ENCODE data around the gene TRPM5. TPM values are rescaled to one million over a fixed set of nuclear protein-coding genes. Genes with fewer than 3 reads are reported as not detected.

The TRPM5 gene
- total RNA-seq, 4 donors from 2014 or later = 1.4 to 7.5 (median 4.3) TPM

DNA sequence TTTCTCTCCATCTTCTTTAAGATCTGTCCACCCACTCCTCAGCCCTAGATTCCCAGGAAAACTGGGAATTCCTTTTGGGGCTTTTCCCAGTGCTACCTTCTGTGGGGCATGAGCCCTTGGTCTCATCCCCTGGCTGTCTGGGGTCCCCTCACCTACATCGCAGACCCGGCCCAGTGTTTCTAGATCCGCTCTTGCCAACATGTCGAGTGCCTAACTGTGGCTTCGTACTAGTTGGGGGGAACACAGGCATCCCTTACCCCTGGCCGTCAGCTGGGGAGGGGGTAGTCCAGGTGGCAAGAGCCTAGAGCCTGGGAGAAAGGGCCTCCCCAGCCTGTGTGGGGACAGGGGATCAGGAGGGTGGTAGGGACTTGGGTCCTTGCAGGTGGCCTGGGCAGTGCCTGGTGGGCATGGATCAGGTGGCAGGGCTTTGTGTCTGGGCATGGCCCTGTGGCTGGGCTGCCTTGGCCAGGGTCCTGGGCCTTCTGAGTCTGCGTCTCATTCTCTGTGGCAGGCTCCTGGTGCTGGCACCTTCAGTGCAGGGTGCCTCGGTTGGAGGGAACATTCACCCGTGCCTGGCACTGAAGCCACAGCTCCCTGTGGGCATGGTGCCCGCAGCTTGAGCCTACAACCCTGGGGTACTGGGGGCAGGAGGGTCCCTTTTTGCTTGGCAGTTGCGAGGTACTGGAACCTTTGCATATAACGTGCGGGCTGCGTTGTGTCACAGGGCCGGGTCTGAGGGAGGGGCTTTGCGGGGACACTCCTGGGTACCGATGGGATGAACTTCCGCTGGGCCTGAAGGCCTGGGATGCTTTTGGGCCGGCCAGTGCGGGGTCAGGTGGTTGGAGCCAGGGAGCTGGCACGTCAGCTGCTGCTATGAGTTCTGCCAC, 4.6 kb upstream of the TRPM5 start:
- 92% methylated on average over 16 of the region's 21 CpGs; no CpG with 5 or more reads in 1 of the 2 donors for WGBS, 2 donors (ENCODE audit: low coverage in 1 of 2)
- H3K36me3 ChIP-seq = no peaks in the 10 kb centered on the region
- no peak overlapping the region for H3K4me3 ChIP-seq
- intact Hi-C loops (cut with DNase I; ENCODE audit: low total_unique reads) (no loop called here), in situ Hi-C loops (cut with MboI; ENCODE audit: low pct_ligation_motif_present in 1 of 4, low pct_unique_long_range_greater_than_20kb in 1 of 4, low sequenced_read_pairs in 3 of 4) (loop anchor here in 1 of 4 donors (25.0 kb wide), 1 partner anchor 438 kb away; the partner anchor contains the start of gene CDKN1C)
- DNase-seq = no peak
- H3K4me1 ChIP-seq = peaks cover 3 to 33% (median 23%) of the 10 kb centered on the region in 4 donors
- H3K9me3 ChIP-seq = no peaks in the 10 kb centered on the region
- H3K27me3 ChIP-seq = peaks cover 10% of the 10 kb centered on the region
- H3K27ac ChIP-seq = no peak overlapping the region
- no peak for TF ChIP-seq POLR2AphosphoS5 (IDR thresholded peaks at IDR 0.05)
- TF ChIP-seq EP300 (IDR thresholded peaks at IDR 0.05; ENCODE audit: low read depth) = no peak
- no peak for TF ChIP-seq POLR2A (IDR thresholded peaks at IDR 0.05)
- TF ChIP-seq, protein P1, sequence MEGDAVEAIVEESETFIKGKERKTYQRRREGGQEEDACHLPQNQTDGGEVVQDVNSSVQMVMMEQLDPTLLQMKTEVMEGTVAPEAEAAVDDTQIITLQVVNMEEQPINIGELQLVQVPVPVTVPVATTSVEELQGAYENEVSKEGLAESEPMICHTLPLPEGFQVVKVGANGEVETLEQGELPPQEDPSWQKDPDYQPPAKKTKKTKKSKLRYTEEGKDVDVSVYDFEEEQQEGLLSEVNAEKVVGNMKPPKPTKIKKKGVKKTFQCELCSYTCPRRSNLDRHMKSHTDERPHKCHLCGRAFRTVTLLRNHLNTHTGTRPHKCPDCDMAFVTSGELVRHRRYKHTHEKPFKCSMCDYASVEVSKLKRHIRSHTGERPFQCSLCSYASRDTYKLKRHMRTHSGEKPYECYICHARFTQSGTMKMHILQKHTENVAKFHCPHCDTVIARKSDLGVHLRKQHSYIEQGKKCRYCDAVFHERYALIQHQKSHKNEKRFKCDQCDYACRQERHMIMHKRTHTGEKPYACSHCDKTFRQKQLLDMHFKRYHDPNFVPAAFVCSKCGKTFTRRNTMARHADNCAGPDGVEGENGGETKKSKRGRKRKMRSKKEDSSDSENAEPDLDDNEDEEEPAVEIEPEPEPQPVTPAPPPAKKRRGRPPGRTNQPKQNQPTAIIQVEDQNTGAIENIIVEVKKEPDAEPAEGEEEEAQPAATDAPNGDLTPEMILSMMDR (IDR thresholded peaks at IDR 0.05) = no peak

DNA sequence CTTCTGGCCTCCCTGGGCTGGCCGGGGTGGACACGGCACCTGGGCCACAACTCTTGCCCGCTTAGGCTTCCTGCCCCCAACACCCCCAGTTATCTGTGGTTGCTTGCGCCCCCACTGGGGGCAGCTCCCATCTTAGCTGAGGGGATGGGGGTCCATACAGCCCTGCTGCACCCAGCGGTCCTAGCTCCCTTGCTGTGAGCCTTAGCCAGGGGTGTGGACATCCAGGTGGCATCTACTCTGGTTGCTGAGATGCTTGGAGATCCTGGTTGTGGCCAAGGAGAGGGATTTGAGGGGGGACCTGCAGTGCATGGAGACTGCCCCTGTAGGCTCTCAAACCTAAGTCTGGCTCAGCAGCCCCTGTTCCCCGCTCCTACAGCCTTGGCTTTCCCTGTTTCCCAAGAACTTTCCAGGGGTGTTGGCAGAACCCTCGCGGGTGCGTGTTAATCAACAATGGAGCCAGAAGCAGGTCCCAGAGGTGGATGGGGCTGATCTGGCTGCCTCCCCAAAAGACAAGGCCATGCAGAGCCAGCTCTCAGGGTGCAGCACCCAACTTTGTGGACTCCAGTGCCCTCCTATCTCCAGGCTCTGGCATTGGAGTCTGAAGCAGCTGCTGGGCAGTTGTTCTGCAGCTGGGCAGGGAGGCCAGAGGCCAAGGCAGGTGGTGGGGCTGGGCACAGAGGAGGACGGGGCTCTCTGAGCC, 3.8 kb upstream of the TRPM5 start:
- intact Hi-C loops (cut with DNase I; ENCODE audit: low total_unique reads) (no loop called here), in situ Hi-C loops (cut with MboI; ENCODE audit: low pct_ligation_motif_present in 1 of 4, low pct_unique_long_range_greater_than_20kb in 1 of 4, low sequenced_read_pairs in 3 of 4) (loop anchor here in 1 of 4 donors (25.0 kb wide), 1 partner anchor 439 kb away; the partner anchor contains the start of gene CDKN1C)
- H3K27me3 ChIP-seq = peaks cover 16% of the 10 kb centered on the region
- H3K27ac ChIP-seq = no peak overlapping the region
- 83% methylated on average over 9 of the region's 10 CpGs; no CpG with 5 or more reads in 1 of the 2 donors for WGBS, 2 donors (ENCODE audit: low coverage in 1 of 2)
- no peaks in the 10 kb centered on the region for H3K9me3 ChIP-seq
- peaks cover 3 to 40% (median 26%) of the 10 kb centered on the region in 4 donors for H3K4me1 ChIP-seq
- DNase-seq = no peak
- H3K36me3 ChIP-seq = no peaks in the 10 kb centered on the region
- no peak overlapping the region for H3K4me3 ChIP-seq
- TF ChIP-seq POLR2AphosphoS5 (IDR thresholded peaks at IDR 0.05) (no peak), POLR2A (IDR thresholded peaks at IDR 0.05) (no peak), EP300 (IDR thresholded peaks at IDR 0.05; ENCODE audit: low read depth) (no peak)
- TF ChIP-seq, protein P1 (IDR thresholded peaks at IDR 0.05) = no peak

DNA sequence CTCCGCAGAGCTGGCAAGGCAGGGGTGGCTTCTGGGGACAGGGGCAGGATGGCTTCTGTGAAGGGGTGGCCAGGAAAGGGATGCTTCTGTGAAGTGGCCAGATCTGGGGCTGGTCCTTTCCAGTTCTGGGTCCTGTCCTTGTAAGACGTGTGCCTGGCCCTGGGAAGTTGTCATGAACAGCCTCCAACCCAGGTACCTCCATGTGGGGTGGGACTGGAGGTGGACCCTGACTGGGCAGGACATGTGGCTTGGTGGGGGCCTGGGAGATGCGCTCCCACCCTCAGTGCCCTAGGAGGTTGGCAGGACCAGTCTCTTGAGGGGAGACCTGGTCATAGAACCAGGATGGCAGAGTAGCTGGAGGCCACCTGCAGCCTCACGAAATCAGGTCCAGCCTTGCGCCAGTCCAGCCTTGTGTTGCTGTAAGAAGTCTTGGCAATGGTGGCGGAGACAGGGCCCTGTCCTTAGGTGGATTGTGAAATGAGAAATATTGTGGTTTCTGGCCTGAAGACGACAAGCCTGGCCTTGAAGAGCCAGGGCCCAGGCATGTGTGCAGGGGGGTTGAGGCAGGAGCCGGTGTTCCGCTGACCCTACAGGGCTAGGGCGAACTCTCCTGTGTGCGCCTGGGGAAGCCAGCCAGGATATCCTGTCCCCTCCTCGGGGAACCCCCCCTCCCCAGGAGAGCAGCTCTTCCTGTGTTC, 3.1 kb upstream of the TRPM5 start:
- Histone ChIP-seq H3K4me3 (no peak overlapping the region), H3K27me3 (peaks cover 16% of the 10 kb centered on the region), H3K36me3 (no peaks in the 10 kb centered on the region), H3K27ac (peak overlapping the region in 1 of 4 donors; percentile 84), H3K4me1 (peaks cover 3 to 41% (median 32%) of the 10 kb centered on the region in 4 donors), H3K9me3 (no peaks in the 10 kb centered on the region)
- intact Hi-C loops (cut with DNase I; ENCODE audit: low total_unique reads) = no loop called here
- in situ Hi-C loops (cut with MboI; ENCODE audit: low pct_ligation_motif_present in 1 of 4, low pct_unique_long_range_greater_than_20kb in 1 of 4, low sequenced_read_pairs in 3 of 4) = loop anchor here in 1 of 4 donors (25.0 kb wide), 1 partner anchor 440 kb away; the partner anchor contains the start of gene CDKN1C
- WGBS, 2 donors (ENCODE audit: low coverage in 1 of 2) = 69% methylated on average over 12 of the region's 12 CpGs; no CpG with 5 or more reads in 1 of the 2 donors
- TF ChIP-seq POLR2AphosphoS5 (IDR thresholded peaks at IDR 0.05) = no peak
- TF ChIP-seq EP300 (IDR thresholded peaks at IDR 0.05; ENCODE audit: low read depth) = no peak
- DNase-seq = no peak

DNA sequence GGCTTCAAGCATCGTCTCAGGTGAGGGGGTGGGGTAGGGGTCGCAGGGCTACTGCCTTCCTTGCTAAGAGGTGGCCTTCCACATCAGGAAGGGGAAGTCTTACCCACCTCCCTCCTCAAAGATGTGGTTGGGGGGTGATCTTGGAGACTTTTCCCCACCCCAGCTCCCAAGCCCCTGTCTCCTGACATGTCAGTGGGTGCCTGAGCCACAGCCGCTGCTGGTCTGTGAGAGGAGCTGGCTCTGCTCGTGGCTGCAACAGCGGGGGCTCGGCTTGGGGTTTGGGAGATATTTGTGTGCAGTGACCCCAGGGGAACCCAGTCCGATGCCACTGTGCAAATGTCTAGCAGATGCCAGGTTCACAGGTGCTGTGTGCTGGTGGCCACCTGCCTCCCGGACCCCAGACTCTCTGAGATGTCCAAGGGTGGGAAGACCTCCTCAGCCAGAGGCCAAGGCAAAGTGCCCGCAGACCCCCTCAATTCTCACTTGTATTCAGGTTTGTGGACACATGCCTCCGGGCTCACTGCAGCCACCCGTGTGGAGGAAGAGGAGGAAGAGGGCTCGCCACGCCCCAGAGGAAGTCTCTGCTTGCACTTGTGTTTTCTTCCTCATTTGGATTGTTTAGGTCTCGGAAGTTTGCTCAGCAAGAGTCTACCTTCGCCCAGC, 2.4 kb upstream of the TRPM5 start:
- no peaks in the 10 kb centered on the region for H3K36me3 ChIP-seq
- TF ChIP-seq POLR2A (IDR thresholded peaks at IDR 0.05) (no peak), POLR2AphosphoS5 (IDR thresholded peaks at IDR 0.05) (no peak), EP300 (IDR thresholded peaks at IDR 0.05; ENCODE audit: low read depth) (no peak)
- TF ChIP-seq, protein P1 (IDR thresholded peaks at IDR 0.05) = no peak
- H3K27ac ChIP-seq = peak overlapping the region in 3 of 4 donors; percentile 5 to 84 (median 70)
- peaks cover 3 to 41% (median 35%) of the 10 kb centered on the region in 4 donors for H3K4me1 ChIP-seq
- H3K9me3 ChIP-seq = no peaks in the 10 kb centered on the region
- 35% methylated on average over 15 of the region's 15 CpGs; no CpG with 5 or more reads in 1 of the 2 donors for WGBS, 2 donors (ENCODE audit: low coverage in 1 of 2)
- intact Hi-C loops (cut with DNase I; ENCODE audit: low total_unique reads) (no loop called here), in situ Hi-C loops (cut with MboI; ENCODE audit: low pct_ligation_motif_present in 1 of 4, low pct_unique_long_range_greater_than_20kb in 1 of 4, low sequenced_read_pairs in 3 of 4) (loop anchor here in 1 of 4 donors (25.0 kb wide), 1 partner anchor 441 kb away; the partner anchor contains the start of gene CDKN1C)
- no peak overlapping the region for H3K4me3 ChIP-seq
- peaks cover 16% of the 10 kb centered on the region for H3K27me3 ChIP-seq
- no peak for DNase-seq

Measured in transverse colon (tissue), 4 donors.